OCI-LY1 (cell line): Measurements from ENCODE around the gene ZNF692.

Experiments used
- H2AFZ ChIP-seq: fragments of 200-600 bp; sonication (generic), shearing (Covaris generic); 2 replicates; pipeline ENCODE4 v1.6.0; 2014; ENCODE audit warnings: antibody characterized with exemption, mild to moderate bottlenecking, low read length
- H3F3A ChIP-seq: fragments of 200-600 bp; sonication (generic), shearing (Covaris generic); 2 replicates; pipeline ENCODE4 v1.6.0; 2014; ENCODE audit warnings: mild to moderate bottlenecking, antibody characterized with exemption, low read length, moderate library complexity; ENCODE audit not compliant: insufficient read depth
- H3K27ac ChIP-seq: fragments of 200-600 bp; sonication (generic); 2 replicates; pipeline ENCODE4 v1.5.1; 2014; ENCODE audit warnings: low read length, mixed run types, mild to moderate bottlenecking, low read depth; ENCODE audit not compliant: poor library complexity, severe bottlenecking
- H3K27me3 ChIP-seq: fragments of 200-600 bp; sonication (generic); 2 replicates; pipeline ENCODE4 v1.6.0; 2014; ENCODE audit warnings: antibody characterized with exemption, mild to moderate bottlenecking, low read length, moderate library complexity; ENCODE audit not compliant: insufficient read depth
- H3K36me3 ChIP-seq: fragments of 200-600 bp; sonication (generic); 2 replicates; pipeline ENCODE4 v1.6.1; 2014; ENCODE audit warnings: mild to moderate bottlenecking, antibody characterized with exemption, low read length, moderate library complexity, mixed read lengths; ENCODE audit not compliant: insufficient read depth
- H3K4me1 ChIP-seq: fragments of 200-600 bp; sonication (generic); 2 replicates; pipeline ENCODE4 v1.5.1; 2014; ENCODE audit warnings: mild to moderate bottlenecking, low read length, moderate library complexity; ENCODE audit not compliant: insufficient read depth, severe bottlenecking
- H3K4me2 ChIP-seq: fragments of 200-600 bp; sonication (generic), shearing (Covaris generic); 2 replicates; pipeline ENCODE4 v1.6.1; 2014; ENCODE audit warnings: low read length
- H3K4me3 ChIP-seq: fragments of 200-600 bp; sonication (generic); 2 replicates; pipeline ENCODE4 v1.5.1; 2014; ENCODE audit warnings: low read length, low read depth, mild to moderate bottlenecking, mixed read lengths; ENCODE audit not compliant: poor library complexity, severe bottlenecking
- H3K79me2 ChIP-seq: fragments of 200-600 bp; shearing (Covaris generic); 2 replicates; pipeline ENCODE4 v1.6.1; 2016; ENCODE audit warnings: mixed run types, low read length, mixed read lengths; ENCODE audit not compliant: insufficient read depth
- H3K9ac ChIP-seq: fragments of 200-600 bp; sonication (generic), shearing (Covaris generic); 2 replicates; pipeline ENCODE4 v1.6.1; 2014; ENCODE audit warnings: mild to moderate bottlenecking, low read length, mixed read lengths
- H3K9me2 ChIP-seq: fragments of 200-600 bp; sonication (generic), shearing (Covaris generic); 2 replicates; pipeline ENCODE4 v1.6.1; 2014; ENCODE audit warnings: low read depth, mild to moderate bottlenecking, low read length, mixed read lengths
- H3K9me3 ChIP-seq: fragments of 200-600 bp; shearing (Covaris generic); 2 replicates; pipeline ENCODE4 v1.6.1; 2014; ENCODE audit warnings: low read length, mixed read lengths
- H4K20me1 ChIP-seq: fragments of 200-600 bp; sonication (generic), shearing (Covaris generic); 2 replicates; pipeline ENCODE4 v1.6.0; 2016; ENCODE audit warnings: mild to moderate bottlenecking, low read length; ENCODE audit not compliant: insufficient read depth
- CTCF ChIP-seq: fragments of 200-600 bp; sonication (generic), shearing (Covaris generic); IDR thresholded peaks from 2 replicates; pipeline ENCODE4 v1.5.1; 2017; ENCODE audit warnings: mild to moderate bottlenecking, antibody characterized with exemption, low read length, moderate library complexity, mixed read lengths
- EZH2 ChIP-seq: fragments of 200-600 bp; sonication (generic), shearing (Covaris generic); IDR thresholded peaks from 2 replicates; pipeline ENCODE4 v1.8.0; 2017; ENCODE audit warnings: borderline replicate concordance, mixed run types, mild to moderate bottlenecking, antibody characterized with exemption, low read length, moderate library complexity, mixed read lengths

ZNF692 gene

GRCh38 chr1:248857749-248858095 is 1.2 kb downstream of the ZNF692 start:
- H3K9ac ChIP-seq: peak overlapping the region; percentile 89
- no peak for TF ChIP-seq EZH2
- TF ChIP-seq CTCF: no peak
- H3K4me1 ChIP-seq: peaks cover 32% of the 10 kb centered on the region
- H3K4me3 ChIP-seq: peak overlapping the region; percentile 73
- H3K27ac ChIP-seq: peak overlapping the region; percentile 70
- no peaks in the 10 kb centered on the region for H3K27me3 ChIP-seq
- H3K79me2 ChIP-seq: no peaks in the 10 kb centered on the region
- peaks cover 17% of the 10 kb centered on the region for H3K36me3 ChIP-seq
- H3K9me2 ChIP-seq: no peaks in the 10 kb centered on the region
- H3K9me3 ChIP-seq: no peaks in the 10 kb centered on the region
- H2AFZ ChIP-seq: no peak overlapping the region
- no peaks in the 10 kb centered on the region for H4K20me1 ChIP-seq
- H3F3A ChIP-seq: no peaks in the 10 kb centered on the region
- H3K4me2 ChIP-seq: peak overlapping the region; percentile 95

DNA sequence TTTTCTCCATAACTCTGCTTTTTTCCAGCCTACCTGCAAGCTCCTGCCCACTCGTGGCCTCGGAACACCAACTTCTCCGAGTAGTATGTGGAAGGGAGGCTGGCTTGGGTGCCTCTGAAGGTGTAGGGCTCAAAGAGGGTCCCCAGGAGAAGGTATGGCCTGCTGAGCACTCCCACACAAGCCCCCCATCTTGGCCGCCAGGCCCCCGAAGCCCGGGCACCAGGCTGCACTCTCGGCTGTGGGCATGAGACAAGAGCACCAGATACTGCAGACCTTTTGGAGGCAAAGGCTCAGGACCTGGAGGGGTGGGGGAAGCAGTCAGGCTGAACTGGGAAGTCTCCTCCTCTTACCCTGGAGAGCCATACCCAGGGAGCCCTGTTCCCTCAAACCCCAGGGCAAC is 1.7 kb downstream of the ZNF692 start:
- peaks cover 18% of the 10 kb centered on the region for H3K36me3 ChIP-seq
- TF ChIP-seq CTCF (no peak), EZH2 (no peak)
- H3K4me1 ChIP-seq: peaks cover 33% of the 10 kb centered on the region
- H3K4me3 ChIP-seq: peak overlapping the region; percentile 73
- no peaks in the 10 kb centered on the region for H3K9me2 ChIP-seq
- no peaks in the 10 kb centered on the region for H3F3A ChIP-seq
- H3K9ac ChIP-seq: peak overlapping the region; percentile 89
- H4K20me1 ChIP-seq: no peaks in the 10 kb centered on the region
- H3K27me3 ChIP-seq: no peaks in the 10 kb centered on the region
- H3K9me3 ChIP-seq: no peaks in the 10 kb centered on the region
- H3K79me2 ChIP-seq: no peaks in the 10 kb centered on the region
- H3K4me2 ChIP-seq: peak overlapping the region; percentile 95
- H3K27ac ChIP-seq: peak overlapping the region; percentile 70
- no peak overlapping the region for H2AFZ ChIP-seq

GRCh38 chr1:248856176-248856575 is 2.7 kb downstream of the ZNF692 start:
- H3K9ac ChIP-seq: no peak overlapping the region; the same call in 1 of the 2 replicates

More at GRCh38 chr1:248856176-248856575, 2.7 kb downstream of the ZNF692 start:
- Histone ChIP-seq H3K36me3 (peaks cover 28% of the 10 kb centered on the region), H3K9me3 (no peaks in the 10 kb centered on the region), H3K4me2 (no peak overlapping the region), H3K79me2 (no peaks in the 10 kb centered on the region), H3F3A (no peaks in the 10 kb centered on the region), H3K4me1 (peaks cover 34% of the 10 kb centered on the region), H2AFZ (no peak overlapping the region), H3K4me3 (no peak overlapping the region), H3K27ac (no peak overlapping the region), H3K27me3 (no peaks in the 10 kb centered on the region), H4K20me1 (no peaks in the 10 kb centered on the region), H3K9me2 (no peaks in the 10 kb centered on the region)
- no peak for TF ChIP-seq CTCF
- TF ChIP-seq EZH2: no peak
